Gastrocnemius medialis (tissue), 4 donors: Measurements from ENCODE around the gene NR6A1. TPM values are rescaled to one million over a fixed set of nuclear protein-coding genes. Genes with fewer than 3 reads are reported as not detected.

Experiments used
- ATAC-seq, 2 donors: fragments of 150-250 bp; one replicate each; pipeline ENCODE4 v1.9.1; 2016
- DNase-seq, 2 donors: peaks; one replicate each; pipeline ENCODE4 v3.0.0-alpha.2; 2019
- H3K27ac ChIP-seq, 4 donors: fragments of 200-600 bp; sonication (generic); 1 replicate in 1 of 4; 2 replicates in 3 of 4; pipeline ENCODE4 v1.5.1; 2016 to 2018; ENCODE audit warnings: mild to moderate bottlenecking in 2 of 4, moderate library complexity in 1 of 4
- H3K27me3 ChIP-seq, 3 donors: fragments of 200-600 bp; sonication (generic) in 2 of 3; 1 replicate in 1 of 3; 2 replicates in 2 of 3; pipeline versions ENCODE4 v1.5.1 to v1.6.0; 2016 to 2019; ENCODE audit warnings: mild to moderate bottlenecking in 1 of 3, moderate library complexity in 1 of 3
- H3K36me3 ChIP-seq, 2 donors: fragments of 200-600 bp; sonication (generic) in 1 of 2; one replicate each; pipeline ENCODE4 v1.5.1; 2017 to 2018
- H3K4me1 ChIP-seq, 2 donors: fragments of 200-600 bp; sonication (generic) in 1 of 2; one replicate each; pipeline ENCODE4 v1.5.1; 2016 to 2017; ENCODE audit warnings: mild to moderate bottlenecking in 2 of 2
- H3K4me3 ChIP-seq, 4 donors: fragments of 200-600 bp; sonication (generic) in 3 of 4; 1 replicate in 1 of 4; 2 replicates in 3 of 4; pipeline ENCODE4 v1.5.1; 2016 to 2019; ENCODE audit warnings: mild to moderate bottlenecking in 2 of 4
- H3K9me3 ChIP-seq, 3 donors: fragments of 200-600 bp; sonication (generic) in 2 of 3; 1 replicate in 1 of 3; 2 replicates in 2 of 3; pipeline ENCODE4 v1.5.1; 2016 to 2019
- POLR2A ChIP-seq, 2 donors: fragments of 450-650 bp; IDR thresholded peaks; one replicate each; pipeline ENCODE4 v1.6.1; 2017; ENCODE audit warnings: antibody characterized with exemption in 2 of 2, mild to moderate bottlenecking in 2 of 2, moderate library complexity in 2 of 2
- in situ Hi-C, 4 donors: fragments of 200-750 bp; cut with MboI; loops; one replicate each; pipeline versions ENCODE4 v1.15.0 to v1.8.0; 2017; ENCODE audit warnings: low sequenced_read_pairs in 4 of 4
- intact Hi-C: fragments of 100-400 bp; cut with DNase I; formaldehyde crosslinking; loops from one replicate; pipeline ENCODE4 v1.15.1; 2023; ENCODE audit warnings: low total_unique reads
- total RNA-seq, 4 donors: library from RNA; depleted of rRNA; stranded (reverse); fragments of >200 nt; gene quantifications; one replicate each; pipeline versions ENCODE4 v1.1.0 to v1.2.3, GENCODE V29; 2016
- TF ChIP-seq, protein P1 (sequence below), 5 experiments: fragments of 450-650 bp in 3 of 5; fragments of 200-600 bp in 2 of 5; sonication (generic) in 2 of 5; IDR thresholded peaks in 4 of 5; conservative IDR thresholded peaks in 1 of 5; 1 replicate in 4 of 5; 2 replicates in 1 of 5; pipeline ENCODE4 v1.5.1; 2016 to 2019; ENCODE audit warnings: antibody characterized with exemption in 5 of 5, mild to moderate bottlenecking in 3 of 5, moderate library complexity in 3 of 5

NR6A1 gene
- total RNA-seq, 4 donors from 2014 or later: 0.58 to 5.6 (median 2.1) TPM

- H3K9me3 ChIP-seq: no peaks in the 10 kb centered on the region
- no peak overlapping the region for H3K27ac ChIP-seq
- TF ChIP-seq POLR2A (IDR thresholded peaks at IDR 0.05): no peak
- TF ChIP-seq, protein P1, sequence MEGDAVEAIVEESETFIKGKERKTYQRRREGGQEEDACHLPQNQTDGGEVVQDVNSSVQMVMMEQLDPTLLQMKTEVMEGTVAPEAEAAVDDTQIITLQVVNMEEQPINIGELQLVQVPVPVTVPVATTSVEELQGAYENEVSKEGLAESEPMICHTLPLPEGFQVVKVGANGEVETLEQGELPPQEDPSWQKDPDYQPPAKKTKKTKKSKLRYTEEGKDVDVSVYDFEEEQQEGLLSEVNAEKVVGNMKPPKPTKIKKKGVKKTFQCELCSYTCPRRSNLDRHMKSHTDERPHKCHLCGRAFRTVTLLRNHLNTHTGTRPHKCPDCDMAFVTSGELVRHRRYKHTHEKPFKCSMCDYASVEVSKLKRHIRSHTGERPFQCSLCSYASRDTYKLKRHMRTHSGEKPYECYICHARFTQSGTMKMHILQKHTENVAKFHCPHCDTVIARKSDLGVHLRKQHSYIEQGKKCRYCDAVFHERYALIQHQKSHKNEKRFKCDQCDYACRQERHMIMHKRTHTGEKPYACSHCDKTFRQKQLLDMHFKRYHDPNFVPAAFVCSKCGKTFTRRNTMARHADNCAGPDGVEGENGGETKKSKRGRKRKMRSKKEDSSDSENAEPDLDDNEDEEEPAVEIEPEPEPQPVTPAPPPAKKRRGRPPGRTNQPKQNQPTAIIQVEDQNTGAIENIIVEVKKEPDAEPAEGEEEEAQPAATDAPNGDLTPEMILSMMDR (IDR thresholded peaks at IDR 0.05 in 4 of 5, conservative IDR thresholded peaks at IDR 0.05 in 1 of 5): no peak
- peaks cover 38 to 52% (median 47%) of the 10 kb centered on the region in 3 donors for H3K27me3 ChIP-seq
- no peak for ATAC-seq
- no peaks in the 10 kb centered on the region for H3K4me1 ChIP-seq
- in situ Hi-C loops: no loop called here
- intact Hi-C loops: no loop called here
- no peaks in the 10 kb centered on the region for H3K36me3 ChIP-seq
- peak overlapping the region in 1 of 4 donors; percentile 17 for H3K4me3 ChIP-seq
- DNase-seq: no peak
These were observed 293.3 kb downstream of the NR6A1 start for GRCh38 chr9:124477648-124478285.

DNA sequence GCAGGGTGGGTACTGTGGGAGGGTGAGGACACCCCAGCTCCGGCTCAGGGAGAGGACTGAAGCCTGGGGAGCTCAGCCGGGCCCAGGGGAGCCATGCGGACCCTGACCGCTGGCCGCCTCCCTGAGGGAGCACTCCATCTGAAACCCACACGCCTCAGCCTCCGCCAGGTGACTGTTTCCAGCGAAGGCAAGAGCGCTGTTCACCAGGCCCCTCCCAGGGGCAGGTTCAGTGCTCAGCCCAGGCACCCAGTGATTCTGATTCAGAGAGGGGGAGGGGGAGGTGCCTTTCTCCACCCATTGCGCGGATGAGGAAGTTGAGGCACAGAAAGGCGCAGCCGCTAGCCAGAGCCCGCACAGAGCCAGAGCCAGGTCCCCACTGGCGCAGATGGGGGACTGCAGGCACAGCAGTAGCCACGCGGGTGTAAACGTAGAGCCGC is 293.9 kb downstream of the NR6A1 start:
- ATAC-seq: no peak
- intact Hi-C loops (no loop called here), in situ Hi-C loops (no loop called here)
- H3K27ac ChIP-seq: no peak overlapping the region
- no peaks in the 10 kb centered on the region for H3K4me1 ChIP-seq
- H3K27me3 ChIP-seq: peaks cover 36 to 47% (median 47%) of the 10 kb centered on the region in 3 donors
- H3K4me3 ChIP-seq: no peak overlapping the region
- TF ChIP-seq, protein P1 (IDR thresholded peaks at IDR 0.05 in 4 of 5, conservative IDR thresholded peaks at IDR 0.05 in 1 of 5): no peak
- no peak for TF ChIP-seq POLR2A (IDR thresholded peaks at IDR 0.05)
- no peaks in the 10 kb centered on the region for H3K36me3 ChIP-seq
- DNase-seq: no peak
- no peaks in the 10 kb centered on the region for H3K9me3 ChIP-seq

GRCh38 chr9:124475868-124476690 is 295.0 kb downstream of the NR6A1 start:
- H3K27me3 ChIP-seq: peaks cover 33 to 47% (median 46%) of the 10 kb centered on the region in 3 donors
- no peaks in the 10 kb centered on the region for H3K36me3 ChIP-seq

GRCh38 chr9:124475158-124475867 is 295.8 kb downstream of the NR6A1 start:
- Histone ChIP-seq H3K9me3 (no peaks in the 10 kb centered on the region), H3K4me1 (no peaks in the 10 kb centered on the region), H3K36me3 (no peaks in the 10 kb centered on the region), H3K4me3 (no peak overlapping the region), H3K27ac (no peak overlapping the region), H3K27me3 (peaks cover 29 to 45% (median 43%) of the 10 kb centered on the region in 3 donors)
- in situ Hi-C loops (no loop called here), intact Hi-C loops (no loop called here)
- ATAC-seq: no peak
- no peak for DNase-seq
- no peak for TF ChIP-seq POLR2A (IDR thresholded peaks at IDR 0.05)
- TF ChIP-seq, protein P1 (IDR thresholded peaks at IDR 0.05 in 4 of 5, conservative IDR thresholded peaks at IDR 0.05 in 1 of 5): no peak

More at GRCh38 chr9:124475868-124476690, 295.0 kb downstream of the NR6A1 start:
- in situ Hi-C loops: no loop called here
- no peak overlapping the region for H3K27ac ChIP-seq
- DNase-seq (no peak), ATAC-seq (no peak)
- H3K4me1 ChIP-seq: no peaks in the 10 kb centered on the region
- intact Hi-C loops: no loop called here
- TF ChIP-seq POLR2A (IDR thresholded peaks at IDR 0.05): no peak
- TF ChIP-seq, protein P1 (IDR thresholded peaks at IDR 0.05 in 4 of 5, conservative IDR thresholded peaks at IDR 0.05 in 1 of 5): no peak
- H3K9me3 ChIP-seq: no peaks in the 10 kb centered on the region
- H3K4me3 ChIP-seq: no peak overlapping the region
